ENCODE data around the gene GPER1. TPM values are rescaled to one million over a fixed set of nuclear protein-coding genes. Genes with fewer than 3 reads are reported as not detected.

GPER1 gene
- total RNA-seq, 1 experiment from 2014 or later: not detected

DNA sequence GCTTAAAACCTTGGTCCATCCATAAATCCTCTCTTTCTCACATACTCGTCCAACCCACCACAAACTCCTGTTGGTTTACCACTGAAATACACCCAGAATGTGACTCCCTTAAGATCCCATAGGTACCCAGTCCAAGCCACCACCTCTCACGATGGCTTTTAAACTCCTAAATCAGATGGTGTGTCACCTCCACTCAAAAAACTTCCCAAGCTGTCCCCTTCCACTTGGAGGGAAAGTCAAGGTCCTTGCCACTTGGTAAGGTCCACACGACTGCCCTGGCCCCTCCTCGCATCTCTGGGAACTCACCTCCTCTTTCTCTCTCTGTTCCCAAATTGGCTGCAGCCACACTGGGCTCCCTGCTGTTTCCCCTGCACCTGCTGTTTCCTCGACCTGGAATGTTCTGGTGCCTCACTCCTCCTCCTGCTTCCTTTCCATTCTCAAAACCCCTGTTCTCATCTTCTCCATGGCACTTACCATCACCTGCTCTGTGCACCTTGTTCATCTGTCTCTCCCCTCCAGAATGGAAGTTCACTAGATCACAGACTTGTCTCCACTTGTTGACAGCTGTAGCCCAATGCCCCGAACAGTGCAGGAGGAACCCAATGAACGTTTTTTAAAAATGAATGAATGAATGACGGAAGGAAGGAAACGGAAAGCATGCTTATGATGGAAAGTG, 49.1 kb downstream of the GPER1 start:
- H2AFZ ChIP-seq (ENCODE audit: low read length): no peak overlapping the region
- TF ChIP-seq, protein P1, sequence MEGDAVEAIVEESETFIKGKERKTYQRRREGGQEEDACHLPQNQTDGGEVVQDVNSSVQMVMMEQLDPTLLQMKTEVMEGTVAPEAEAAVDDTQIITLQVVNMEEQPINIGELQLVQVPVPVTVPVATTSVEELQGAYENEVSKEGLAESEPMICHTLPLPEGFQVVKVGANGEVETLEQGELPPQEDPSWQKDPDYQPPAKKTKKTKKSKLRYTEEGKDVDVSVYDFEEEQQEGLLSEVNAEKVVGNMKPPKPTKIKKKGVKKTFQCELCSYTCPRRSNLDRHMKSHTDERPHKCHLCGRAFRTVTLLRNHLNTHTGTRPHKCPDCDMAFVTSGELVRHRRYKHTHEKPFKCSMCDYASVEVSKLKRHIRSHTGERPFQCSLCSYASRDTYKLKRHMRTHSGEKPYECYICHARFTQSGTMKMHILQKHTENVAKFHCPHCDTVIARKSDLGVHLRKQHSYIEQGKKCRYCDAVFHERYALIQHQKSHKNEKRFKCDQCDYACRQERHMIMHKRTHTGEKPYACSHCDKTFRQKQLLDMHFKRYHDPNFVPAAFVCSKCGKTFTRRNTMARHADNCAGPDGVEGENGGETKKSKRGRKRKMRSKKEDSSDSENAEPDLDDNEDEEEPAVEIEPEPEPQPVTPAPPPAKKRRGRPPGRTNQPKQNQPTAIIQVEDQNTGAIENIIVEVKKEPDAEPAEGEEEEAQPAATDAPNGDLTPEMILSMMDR (conservative IDR thresholded peaks at IDR 0.05): no peak

More for the DNA sequence above, 49.1 kb downstream of the GPER1 start:
- H2BK15ac ChIP-seq (ENCODE audit: low read depth, low read length): no peak overlapping the region
- no peaks in the 10 kb centered on the region; the same call in 1 of the 2 replicates for H3K4me1 ChIP-seq (ENCODE audit: insufficient read depth, low read length)
- H3K27ac ChIP-seq (ENCODE audit: insufficient read length, low read depth, low read length): no peak overlapping the region
- H4K20me1 ChIP-seq (ENCODE audit: control insufficient read depth, insufficient read depth, insufficient read length): peaks cover 5% of the 10 kb centered on the region
- no peak overlapping the region for H3K56ac ChIP-seq (ENCODE audit: insufficient read length, low read depth, low read length)
- H3K23me2 ChIP-seq (ENCODE audit: insufficient read length, low read depth, low read length, poor library complexity, severe bottlenecking): peaks cover 9% of the 10 kb centered on the region
- no peak overlapping the region for H2BK120ac ChIP-seq (ENCODE audit: low read depth, low read length, poor library complexity, severe bottlenecking)
- H3K4me3 Mint-ChIP-seq: peak overlapping the region; percentile 77 to 89
- peaks cover 8 to 16% (median 10%) of the 10 kb centered on the region in 3 experiments; a peak in 6 of 7 replicates for H3K36me3 Mint-ChIP-seq (ENCODE audit: insufficient read depth in 1 of 3, low read depth in 3 of 3)
- no peak overlapping the region for H4K5ac ChIP-seq (ENCODE audit: insufficient read length, low read depth, low read length)
- no peak overlapping the region for H3K23ac ChIP-seq (ENCODE audit: insufficient read length, low read depth, low read length)
- H4K8ac ChIP-seq (replicated peaks; ENCODE audit: insufficient read length, low read depth, low read length): no peak overlapping the region
- no peak overlapping the region for H2BK12ac ChIP-seq (ENCODE audit: insufficient read length, low read depth, low read length)
- H4K91ac ChIP-seq (ENCODE audit: insufficient read length, low read depth, low read length): no peak overlapping the region
- H3K14ac ChIP-seq (ENCODE audit: insufficient read depth, low read length): no peak overlapping the region
- WGBS (ENCODE audit: extremely low coverage, insufficient read length, low lambda C conversion rate): no CpG with 5 or more reads among the region's 9 CpGs
- H3K9me3 ChIP-seq (ENCODE audit: control insufficient read depth, low read depth, low read length): no peaks in the 10 kb centered on the region
- H3K18ac ChIP-seq (ENCODE audit: insufficient read length, low read depth, low read length): no peak overlapping the region
- H3K9ac ChIP-seq (ENCODE audit: extremely low read depth, insufficient read length, low read length): peak overlapping the region; percentile 16
- no peak overlapping the region for H2AK5ac ChIP-seq (ENCODE audit: insufficient read length, low read length)
- peaks cover 8 to 9% of the 10 kb centered on the region in 2 experiments for H3K4me1 Mint-ChIP-seq
- H3K9me3 Mint-ChIP-seq: peaks cover 2 to 3% of the 10 kb centered on the region in 2 experiments
- no peak overlapping the region for H3K4ac ChIP-seq (ENCODE audit: low read depth, low read length)
- peaks cover 3% of the 10 kb centered on the region; the same call in 1 of the 2 replicates for H3K79me2 ChIP-seq (ENCODE audit: insufficient read depth, low read length)
- no peak overlapping the region for H3T11ph ChIP-seq (ENCODE audit: low read length)
- H3K27me3 Mint-ChIP-seq (ENCODE audit: low read depth): no peaks in the 10 kb centered on the region
- no peak overlapping the region for H2BK5ac ChIP-seq (ENCODE audit: insufficient read length, low read length)
- DNase-seq: peak; percentile 46
- H3K4me2 ChIP-seq (ENCODE audit: insufficient read depth, insufficient read length, low read length): peak overlapping the region; percentile 96
- H3K27me3 ChIP-seq (ENCODE audit: insufficient read depth, low read length): no peaks in the 10 kb centered on the region
- H3K27ac Mint-ChIP-seq: peak overlapping the region in 2 of 3 experiments; percentile 34 to 36; a peak in 4 of 7 replicates
- no peaks in the 10 kb centered on the region for H3K79me1 ChIP-seq (ENCODE audit: insufficient read depth, low read depth, low read length, poor library complexity, severe bottlenecking)
- no peak overlapping the region for H2BK20ac ChIP-seq (ENCODE audit: low read depth, low read length, poor library complexity, severe bottlenecking)

Measured in H9 (cell line).